Stimulated activated CD8-positive, alpha-beta memory T cell treated with anti-CD3 and anti-CD28 coated beads, Interleukin-4, amount 100 ng/mL, for 1 hour (primary cell): ENCODE results near the gene HOMEZ.
"Not testable (repeated sequence)": the region's sequence is repeated elsewhere in the genome, so short reads cannot be mapped to it uniquely, and the experiment has no call there.

Experiments used
- DNase-seq, 2 donors: peaks; one replicate each; pipeline ENCODE4 v3.0.0-alpha.2; 2020; ENCODE audit warnings: low read depth in 2 of 2, low spot score in 1 of 2

HOMEZ gene

DNA sequence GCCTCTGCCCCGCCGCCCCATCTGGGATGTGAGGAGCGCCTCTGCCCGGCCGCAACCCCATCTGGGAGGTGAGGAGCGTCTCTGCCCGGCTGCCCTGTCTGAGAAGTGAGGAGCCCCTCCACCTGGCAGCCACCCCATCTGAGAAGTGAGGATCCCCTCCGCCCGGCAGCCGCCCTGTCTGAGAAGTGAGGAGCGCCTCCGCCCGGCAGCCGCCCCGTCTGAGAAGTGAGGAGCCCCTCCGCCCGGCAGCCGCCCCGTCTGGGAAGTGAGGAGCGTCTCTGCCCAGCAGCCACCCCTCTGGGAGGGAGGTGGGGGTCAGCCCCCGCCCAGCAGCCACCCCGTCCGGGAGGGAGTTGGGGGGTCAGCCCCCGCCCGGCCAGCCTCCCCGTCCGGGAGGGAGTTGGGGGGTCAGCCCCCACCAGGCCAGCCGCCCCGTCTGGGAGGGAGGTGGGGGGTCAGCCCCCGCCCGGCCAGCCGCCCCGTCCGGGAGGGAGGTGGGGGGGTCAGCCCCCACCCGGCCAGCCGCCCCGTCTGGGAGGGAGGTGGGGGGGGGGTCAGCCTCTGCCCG is 53.6 kb downstream of the HOMEZ start:
- not testable (repeated sequence) for DNase-seq

DNA sequence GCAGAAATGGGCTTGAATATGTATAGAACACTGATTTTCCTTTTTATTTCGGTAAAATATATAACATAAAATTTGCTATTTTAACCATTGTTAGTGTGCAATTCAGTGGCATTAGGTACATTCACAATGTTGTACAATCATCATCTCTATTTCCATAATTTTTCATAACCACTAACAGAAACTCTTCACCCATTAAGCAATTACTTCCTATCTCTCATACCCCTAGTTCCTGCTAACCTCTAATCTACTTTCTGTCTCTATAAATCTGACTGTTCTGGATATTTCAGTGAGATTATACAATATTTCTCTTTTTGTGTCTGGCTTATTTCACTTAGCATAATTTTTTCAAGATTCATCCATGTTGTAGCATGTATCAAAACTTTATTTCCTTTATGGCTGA is 57.1 kb downstream of the HOMEZ start:
- DNase-seq = no peak

DNA sequence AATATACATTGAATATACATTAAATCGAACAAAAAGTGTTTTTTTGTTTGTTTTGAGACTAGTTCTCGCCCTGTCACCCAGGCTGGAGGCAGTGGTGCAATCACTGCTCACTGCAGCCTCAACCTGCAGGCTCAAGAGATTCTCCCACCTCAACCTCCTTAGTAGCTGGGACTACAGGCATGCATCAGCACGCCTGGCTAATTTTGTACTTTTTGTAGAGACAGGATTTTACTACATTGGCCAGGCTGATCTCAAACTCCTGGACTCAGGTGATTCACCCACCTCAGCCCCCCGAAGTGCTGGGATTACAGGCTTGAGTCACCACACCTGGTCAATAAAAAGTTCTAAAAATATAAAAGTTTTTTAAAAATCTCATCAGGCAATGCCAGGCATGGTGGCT is 58.4 kb downstream of the HOMEZ start:
- no peak for DNase-seq

DNA sequence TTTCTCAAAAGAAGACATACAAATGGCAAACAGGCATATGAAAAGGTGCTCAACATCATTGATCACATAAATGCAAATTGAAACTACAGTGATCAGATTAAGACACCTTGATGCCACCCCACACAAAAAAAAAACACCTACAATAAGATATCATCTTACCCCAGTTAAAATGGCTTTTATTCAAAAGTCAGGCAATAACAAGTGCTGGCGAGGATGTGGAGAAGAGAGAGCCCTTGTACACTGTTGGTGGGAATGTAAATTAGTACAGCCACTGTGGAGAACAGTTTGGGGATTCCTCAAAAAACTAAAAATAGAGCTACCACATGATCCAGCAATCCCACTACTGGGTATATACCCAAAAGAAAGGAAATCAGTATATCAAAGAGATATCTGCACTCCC is 61.0 kb downstream of the HOMEZ start:
- not testable (repeated sequence) for DNase-seq
